ENCODE data around the gene UBA52.
"Not testable (repeated sequence)": the region's sequence is repeated elsewhere in the genome, so short reads cannot be mapped to it uniquely, and the experiment has no call there.

The UBA52 gene

GRCh38 chr19:18593367-18594095 is 21.9 kb downstream of the UBA52 start:
- no peak for DNase-seq (ENCODE audit: low read depth)

GRCh38 chr19:18594096-18594823 is 22.6 kb downstream of the UBA52 start:
- DNase-seq (ENCODE audit: low read depth) = peak; percentile 70

- no peak for DNase-seq (ENCODE audit: low read depth)
Observed at GRCh38 chr19:18594824-18595373, 23.2 kb downstream of the UBA52 start.

GRCh38 chr19:18595475-18595874 is 23.8 kb downstream of the UBA52 start:
- DNase-seq (ENCODE audit: low read depth) = no peak

- DNase-seq (ENCODE audit: low read depth) = peak; percentile 35
Observed at GRCh38 chr19:18596752-18597157, 25.1 kb downstream of the UBA52 start.

GRCh38 chr19:18597809-18598660 is 26.4 kb downstream of the UBA52 start:
- no peak for DNase-seq (ENCODE audit: low read depth)

GRCh38 chr19:18599485-18599884 is 27.8 kb downstream of the UBA52 start:
- DNase-seq (ENCODE audit: low read depth) = no peak

- not testable (repeated sequence) for DNase-seq (ENCODE audit: low read depth)
Observed at GRCh38 chr19:18600692-18601397, 29.2 kb downstream of the UBA52 start.

GRCh38 chr19:18601875-18602274 is 30.2 kb downstream of the UBA52 start:
- DNase-seq (ENCODE audit: low read depth) = no peak

GRCh38 chr19:18603255-18603957 is 31.7 kb downstream of the UBA52 start:
- DNase-seq (ENCODE audit: low read depth) = no peak

GRCh38 chr19:18603958-18604819 is 32.5 kb downstream of the UBA52 start:
- no peak for DNase-seq (ENCODE audit: low read depth)

- no peak for DNase-seq (ENCODE audit: low read depth)
Observed at GRCh38 chr19:18604820-18605159, 33.1 kb downstream of the UBA52 start.

- DNase-seq (ENCODE audit: low read depth) = no peak
Observed at GRCh38 chr19:18605196-18605545, 33.5 kb downstream of the UBA52 start.

GRCh38 chr19:18605546-18606280 is 34.1 kb downstream of the UBA52 start:
- DNase-seq (ENCODE audit: low read depth) = no peak

GRCh38 chr19:18606281-18607225 is 34.9 kb downstream of the UBA52 start, which contains the start of gene CRLF1:
CRLF1 (minus strand) TSS chr19:18606799; CDS start chr19:18606656, 143 bp downstream.
- no peak for DNase-seq (ENCODE audit: low read depth)

- DNase-seq (ENCODE audit: low read depth) = no peak
Observed at GRCh38 chr19:18607226-18608101, 35.8 kb downstream of the UBA52 start.

- no peak for DNase-seq (ENCODE audit: low read depth)
Observed at GRCh38 chr19:18608102-18608804, 36.6 kb downstream of the UBA52 start.

Measured in amniotic epithelial cell (primary cell).